SW480 (cell line): ENCODE measurements around the gene ENTPD8.
A peak's percentile ranks its signal among the peaks of the same experiment; 100 is the strongest.

Experiments used
- DNase-seq: peaks from one replicate; pipeline ENCODE4 v3.0.0-alpha.2; 2016; ENCODE audit warnings: low spot score

ENTPD8 gene

GRCh38 chr9:137441289-137441934 is at the start of gene ENTPD8:
ENTPD8 (minus strand) TSS chr9:137441357; CDS start chr9:137438285, 3,072 bp downstream.
- DNase-seq, result peak; percentile 91

GRCh38 chr9:137490532-137491186 is 49.5 kb upstream of the ENTPD8 start:
- no peak for DNase-seq

- DNase-seq, result no peak
Observed at GRCh38 chr9:137488906-137489305, 47.7 kb upstream of the ENTPD8 start.

- no peak for DNase-seq
Observed at GRCh38 chr9:137488327-137488653, 47.1 kb upstream of the ENTPD8 start.

- DNase-seq, result no peak
Observed at GRCh38 chr9:137487454-137488326, 46.5 kb upstream of the ENTPD8 start.

- DNase-seq, result no peak
Observed at GRCh38 chr9:137486545-137487453, 45.6 kb upstream of the ENTPD8 start.

- no peak for DNase-seq
Observed at GRCh38 chr9:137486141-137486490, 45.0 kb upstream of the ENTPD8 start.

- no peak for DNase-seq
Observed at GRCh38 chr9:137485343-137486140, 44.4 kb upstream of the ENTPD8 start.

GRCh38 chr9:137484551-137485315 is 43.6 kb upstream of the ENTPD8 start:
- no peak for DNase-seq

- peak; percentile 62 for DNase-seq
Observed at GRCh38 chr9:137482094-137482781, 41.1 kb upstream of the ENTPD8 start.

- no peak for DNase-seq
Observed at GRCh38 chr9:137480686-137481683, 39.8 kb upstream of the ENTPD8 start.

GRCh38 chr9:137479892-137480685 is 38.9 kb upstream of the ENTPD8 start:
- DNase-seq, result no peak

- no peak for DNase-seq
Observed at GRCh38 chr9:137478962-137479861, 38.1 kb upstream of the ENTPD8 start.

- no peak for DNase-seq
Observed at GRCh38 chr9:137478613-137478961, 37.4 kb upstream of the ENTPD8 start.

GRCh38 chr9:137477778-137478612 is 36.8 kb upstream of the ENTPD8 start:
- no peak for DNase-seq

GRCh38 chr9:137476856-137477255 is 35.7 kb upstream of the ENTPD8 start:
- no peak for DNase-seq
